IPS DF 6.9 (cell line): ENCODE measurements around the gene FAM107B.

Experiments used
- DNase-seq: peaks from one replicate; pipeline ENCODE4 v3.0.0-alpha.2; 2013; ENCODE audit warnings: low read depth, low spot score
- H3K27ac ChIP-seq: one replicate; pipeline ENCODE4 v1.5.1; 2013; ENCODE audit warnings: low read length, control low read depth
- H3K27me3 ChIP-seq: 2 replicates; pipeline ENCODE4 v1.6.1; 2013; ENCODE audit warnings: mild to moderate bottlenecking, low read length; ENCODE audit not compliant: control insufficient read depth, insufficient read depth
- H3K36me3 ChIP-seq: 2 replicates; pipeline ENCODE4 v1.6.1; 2013; ENCODE audit warnings: low read length; ENCODE audit not compliant: control insufficient read depth, insufficient read depth
- H3K4me1 ChIP-seq: 2 replicates; pipeline ENCODE4 v1.6.1; 2013; ENCODE audit warnings: low read length; ENCODE audit not compliant: control insufficient read depth, insufficient read depth
- H3K4me3 ChIP-seq: 2 replicates; pipeline ENCODE4 v1.5.1; 2013; ENCODE audit warnings: mild to moderate bottlenecking, low read length
- H3K9me3 ChIP-seq: 2 replicates; pipeline ENCODE4 v1.6.1; 2013; ENCODE audit warnings: low read length, inconsistent platforms; ENCODE audit not compliant: control insufficient read depth, insufficient read depth
- WGBS: extraction: QIAGEN DNeasy Blood & Tissue Kit; methylation state at CpG from one replicate; pipeline ENCODE4 v1.1.7; 2013; ENCODE audit warnings: mixed read lengths, missing lambda C conversion rate; ENCODE audit not compliant: insufficient read length, insufficient coverage; 5-methylcytosine and 5-hydroxymethylcytosine counted together

The FAM107B gene

GRCh38 chr10:14654821-14655382 lies 119.8 kb downstream of the FAM107B start:
- WGBS, result no CpG with 5 or more reads among the region's 3 CpGs
- Histone ChIP-seq H3K4me3 (no peak overlapping the region), H3K36me3 (no peaks in the 10 kb centered on the region), H3K9me3 (no peaks in the 10 kb centered on the region), H3K27me3 (no peaks in the 10 kb centered on the region), H3K27ac (no peak overlapping the region), H3K4me1 (no peaks in the 10 kb centered on the region; the same call in 1 of the 2 replicates)
- no peak for DNase-seq

GRCh38 chr10:14653271-14654161 lies 121.2 kb downstream of the FAM107B start:
- Histone ChIP-seq H3K4me1 (no peaks in the 10 kb centered on the region; the same call in 1 of the 2 replicates), H3K27me3 (no peaks in the 10 kb centered on the region), H3K36me3 (no peaks in the 10 kb centered on the region), H3K9me3 (no peaks in the 10 kb centered on the region), H3K27ac (no peak overlapping the region), H3K4me3 (no peak overlapping the region)
- DNase-seq, result no peak
- WGBS, result no CpG with 5 or more reads among the region's 8 CpGs

GRCh38 chr10:14652816-14653215 lies 121.9 kb downstream of the FAM107B start:
- DNase-seq, result no peak
- no CpG with 5 or more reads among the region's 5 CpGs for WGBS
- Histone ChIP-seq H3K36me3 (no peaks in the 10 kb centered on the region), H3K27ac (no peak overlapping the region), H3K4me3 (no peak overlapping the region), H3K9me3 (no peaks in the 10 kb centered on the region), H3K27me3 (no peaks in the 10 kb centered on the region; the same call in 1 of the 2 replicates), H3K4me1 (peaks cover 2% of the 10 kb centered on the region; the same call in 1 of the 2 replicates)

- Histone ChIP-seq H3K4me3 (no peak overlapping the region), H3K27me3 (no peaks in the 10 kb centered on the region; the same call in 1 of the 2 replicates), H3K4me1 (peaks cover 2% of the 10 kb centered on the region; the same call in 1 of the 2 replicates), H3K27ac (no peak overlapping the region), H3K36me3 (no peaks in the 10 kb centered on the region), H3K9me3 (no peaks in the 10 kb centered on the region)
- no peak for DNase-seq
- no CpG with 5 or more reads among the region's 3 CpGs for WGBS
Measured at GRCh38 chr10:14652067-14652466, 122.6 kb downstream of the FAM107B start.

DNA sequence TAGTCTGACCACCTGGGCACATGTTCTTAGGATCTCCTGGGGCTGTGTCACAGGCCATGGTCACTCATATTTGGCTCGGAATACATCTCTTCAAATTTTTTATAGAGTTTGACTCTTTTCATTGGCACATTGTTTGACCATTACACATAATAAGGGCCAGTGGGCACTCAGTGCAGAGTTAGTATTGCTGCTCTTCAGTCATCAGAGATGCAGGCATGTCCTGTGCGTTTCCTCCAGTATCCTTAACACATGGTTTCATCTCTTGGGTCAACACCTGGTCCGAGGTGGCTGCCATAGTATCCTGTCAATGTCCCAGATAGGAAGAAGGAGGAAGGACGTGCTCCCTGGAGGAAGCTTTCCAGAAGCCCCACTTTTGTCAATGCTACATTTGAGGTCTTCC lies 125.0 kb downstream of the FAM107B start:
- Histone ChIP-seq H3K27ac (no peak overlapping the region), H3K4me3 (no peak overlapping the region)
- no CpG with 5 or more reads among the region's 4 CpGs for WGBS

GRCh38 chr10:14648946-14649345 lies 125.8 kb downstream of the FAM107B start:
- no peaks in the 10 kb centered on the region; the same call in 1 of the 2 replicates for H3K27me3 ChIP-seq
- no CpG with 5 or more reads among the region's 2 CpGs for WGBS
- no peak for DNase-seq
- H3K36me3 ChIP-seq, result no peaks in the 10 kb centered on the region
- 0 out of 2 replicates have a peak, but pooled peaks cover 2% of the 10 kb centered on the region for H3K4me1 ChIP-seq
- no peaks in the 10 kb centered on the region for H3K9me3 ChIP-seq
- H3K27ac ChIP-seq, result no peak overlapping the region
- no peak overlapping the region for H3K4me3 ChIP-seq

More for the DNA sequence above, 125.0 kb downstream of the FAM107B start:
- H3K4me1 ChIP-seq, result 0 out of 2 replicates have a peak, but pooled peaks cover 2% of the 10 kb centered on the region
- no peak for DNase-seq
- H3K27me3 ChIP-seq, result no peaks in the 10 kb centered on the region; the same call in 1 of the 2 replicates
- no peaks in the 10 kb centered on the region for H3K36me3 ChIP-seq
- H3K9me3 ChIP-seq, result no peaks in the 10 kb centered on the region

DNA sequence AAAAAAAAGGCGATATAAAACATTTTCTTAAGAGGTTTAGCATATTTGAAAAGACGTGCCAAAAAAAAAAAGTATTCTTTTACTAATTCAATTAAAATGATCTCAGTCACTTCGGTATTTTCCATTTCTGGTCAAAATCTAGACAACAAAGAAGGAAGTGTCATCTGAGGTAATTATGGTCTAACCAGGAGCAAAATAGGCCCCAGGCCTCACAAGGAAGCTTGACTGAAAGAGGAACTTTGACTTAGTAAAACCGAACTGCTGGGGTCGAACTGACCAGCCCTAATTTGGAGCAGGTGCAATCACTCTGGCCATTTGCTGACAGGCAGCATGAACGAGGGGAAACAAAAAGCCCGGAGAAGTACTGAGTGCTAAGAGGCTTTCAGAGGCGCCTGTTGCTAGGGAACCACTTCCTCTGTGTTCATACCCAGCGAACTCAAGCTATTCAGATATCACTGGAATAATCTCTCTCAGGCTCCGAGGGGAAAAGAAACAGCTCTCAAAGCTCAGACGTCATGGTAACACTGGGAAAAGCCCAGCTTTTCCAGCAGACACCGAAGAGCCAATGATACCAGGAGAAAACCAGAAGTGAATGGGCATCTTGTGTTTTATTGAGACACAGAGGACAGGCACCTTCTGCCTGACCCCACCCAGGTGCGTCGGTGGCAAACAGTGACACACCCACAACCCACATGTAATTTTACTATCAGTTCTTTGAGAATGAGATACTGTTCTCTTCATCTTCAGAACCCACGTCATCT lies 126.5 kb downstream of the FAM107B start:
- H3K27ac ChIP-seq, result no peak overlapping the region

DNA sequence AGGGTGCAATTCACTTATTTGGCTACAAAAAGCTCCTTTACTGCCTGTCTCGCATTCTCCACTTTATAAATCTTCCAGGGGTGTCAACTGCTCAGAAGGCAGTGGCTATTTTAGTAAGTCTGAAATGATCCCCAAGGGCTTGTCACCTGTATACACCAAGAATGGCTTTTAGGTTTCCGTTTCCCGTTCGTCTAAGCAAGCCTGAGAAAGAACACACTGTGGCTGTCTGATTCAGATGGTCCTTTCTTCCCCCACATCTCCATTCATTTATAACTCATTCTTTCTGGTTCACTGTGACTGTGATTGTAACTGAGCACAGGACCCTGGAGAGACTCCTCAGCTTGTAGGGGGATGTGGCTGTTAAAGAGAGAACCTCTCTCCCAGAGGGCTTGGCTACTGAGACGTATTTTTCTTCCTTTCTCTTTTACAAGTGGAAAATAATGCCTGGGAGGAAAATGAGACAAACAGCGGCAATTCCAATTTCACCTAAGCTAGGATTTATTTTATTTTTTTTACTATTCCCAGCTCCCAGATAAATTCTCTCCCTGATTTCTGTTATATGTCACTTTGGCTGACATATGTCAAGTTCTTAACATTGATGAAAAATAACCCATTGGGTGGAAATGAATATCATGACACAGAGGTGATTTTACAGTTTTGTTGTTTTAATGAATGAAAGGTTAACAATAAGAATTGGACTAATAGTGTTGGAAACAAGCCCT lies 129.3 kb downstream of the FAM107B start:
- Histone ChIP-seq H3K36me3 (no peaks in the 10 kb centered on the region), H3K9me3 (no peaks in the 10 kb centered on the region), H3K4me1 (0 out of 2 replicates have a peak, but pooled peaks cover 2% of the 10 kb centered on the region), H3K27ac (no peak overlapping the region), H3K4me3 (no peak overlapping the region), H3K27me3 (no peaks in the 10 kb centered on the region; the same call in 1 of the 2 replicates)
- no CpG with 5 or more reads among the region's 6 CpGs for WGBS
- DNase-seq, result no peak

More for the DNA sequence above, 126.5 kb downstream of the FAM107B start:
- Histone ChIP-seq H3K4me1 (0 out of 2 replicates have a peak, but pooled peaks cover 2% of the 10 kb centered on the region), H3K27me3 (no peaks in the 10 kb centered on the region; the same call in 1 of the 2 replicates), H3K36me3 (no peaks in the 10 kb centered on the region), H3K4me3 (no peak overlapping the region), H3K9me3 (no peaks in the 10 kb centered on the region)
- no CpG with 5 or more reads among the region's 15 CpGs for WGBS
- DNase-seq, result no peak

- no peaks in the 10 kb centered on the region for H3K27me3 ChIP-seq
- no CpG with 5 or more reads among the region's 3 CpGs for WGBS
- H3K36me3 ChIP-seq, result no peaks in the 10 kb centered on the region
Measured at GRCh38 chr10:14639637-14640036, 135.1 kb downstream of the FAM107B start.

More at GRCh38 chr10:14639637-14640036, 135.1 kb downstream of the FAM107B start:
- no peak overlapping the region for H3K27ac ChIP-seq
- no peaks in the 10 kb centered on the region for H3K9me3 ChIP-seq
- H3K4me3 ChIP-seq, result no peak overlapping the region
- no peaks in the 10 kb centered on the region for H3K4me1 ChIP-seq
- DNase-seq, result no peak
